ENCODE results near the gene OR1N1. TPM values are rescaled to one million over a fixed set of nuclear protein-coding genes. Genes with fewer than 3 reads are reported as not detected.

Gene OR1N1
- total and polyA plus RNA-seq, 2 of the 13 experiments (the other 11 are each of a cell fraction or from before 2014, with no cell fraction given): not detected

DNA sequence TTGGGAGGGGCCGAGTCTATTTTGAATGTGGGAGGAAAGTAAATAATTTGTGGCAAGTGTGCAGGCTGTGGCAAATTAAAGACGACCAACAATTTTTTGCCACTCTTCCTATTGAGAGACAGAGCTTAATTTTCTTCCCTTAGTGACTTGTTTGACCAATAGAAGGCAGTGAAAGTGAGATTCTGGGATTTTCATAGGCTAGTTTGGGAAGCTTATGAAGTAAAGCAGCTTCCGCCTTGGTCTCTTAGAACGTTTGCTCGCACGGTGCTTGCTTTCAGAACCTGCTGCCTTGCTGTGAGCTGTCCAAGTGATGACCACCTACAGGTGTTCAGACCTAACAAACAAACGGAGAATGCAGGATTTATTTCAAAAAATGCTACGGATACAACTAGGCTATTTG, 19.1 kb upstream of the OR1N1 start:
- no peaks in the 10 kb centered on the region for H3K79me2 ChIP-seq (ENCODE audit: insufficient read depth, low read length)
- no peak overlapping the region for H3K9ac ChIP-seq (ENCODE audit: insufficient read depth, low read depth, low read length)
- no peak overlapping the region for H3K27ac ChIP-seq (ENCODE audit: extremely low read length, insufficient read depth, low read length)
- H3K4me3 ChIP-seq (replicated peaks in 1 of 3; ENCODE audit: insufficient read depth in 1 of 3, low read depth in 2 of 3, low read length in 3 of 3): no peak overlapping the region
- H3K4me2 ChIP-seq (ENCODE audit: low read depth, low read length): no peak overlapping the region
- no peaks in the 10 kb centered on the region for H3K4me1 ChIP-seq (ENCODE audit: insufficient read depth, low read length)
- POLR2A ChIA-PET: no interaction called here
- BruUV-seq (replicated peaks): no TSS peak
- no peaks in the 10 kb centered on the region for H4K20me1 ChIP-seq (ENCODE audit: insufficient read depth, low read length)
- H3K9me3 ChIP-seq (ENCODE audit: low read length): no peaks in the 10 kb centered on the region
- CTCF ChIA-PET (ENCODE audit: low intra/inter-chr PET ratio, low total read pairs): no interaction called here
- no peaks in the 10 kb centered on the region for H3K27me3 ChIP-seq (ENCODE audit: control insufficient read depth in 1 of 2, insufficient read depth in 2 of 2, low read length in 2 of 2)
- no peak for FAIRE-seq
- in situ Hi-C loops (cut with HindIII; ENCODE audit: extremely low pct_ligation_motif_present, low pct_unique_long_range_greater_than_20kb) (no loop called here), intact Hi-C loops (cut with micrococcal nuclease; ENCODE audit: unreplicated experiment) (no loop called here)
- no peak for TF ChIP-seq ZNF382 (CRISPR knock-in tag; IDR thresholded peaks at IDR 0.05; ENCODE audit: borderline replicate concordance)
- no peak for TF ChIP-seq ZNF121 (CRISPR knock-in tag; IDR thresholded peaks at IDR 0.05)
- no peak for TF ChIP-seq ZBTB8A (CRISPR knock-in tag; IDR thresholded peaks at IDR 0.05; ENCODE audit: borderline replicate concordance, low read depth)
- no peak for TF ChIP-seq ZFAT (CRISPR knock-in tag; conservative IDR thresholded peaks at IDR 0.05)
- no peak for TF ChIP-seq SCMH1 (CRISPR knock-in tag; IDR thresholded peaks at IDR 0.05; ENCODE audit: borderline replicate concordance)
- TF ChIP-seq HIVEP1 (CRISPR knock-in tag; IDR thresholded peaks at IDR 0.05): no peak
- no peak for TF ChIP-seq SRSF1 (optimal IDR thresholded peaks at IDR 0.05; ENCODE audit: low read depth, low read length)
- TF ChIP-seq SRSF4 (IDR thresholded peaks at IDR 0.05; ENCODE audit: low read depth, low read length, poor library complexity, severe bottlenecking): no peak
- TF ChIP-seq, protein P1, sequence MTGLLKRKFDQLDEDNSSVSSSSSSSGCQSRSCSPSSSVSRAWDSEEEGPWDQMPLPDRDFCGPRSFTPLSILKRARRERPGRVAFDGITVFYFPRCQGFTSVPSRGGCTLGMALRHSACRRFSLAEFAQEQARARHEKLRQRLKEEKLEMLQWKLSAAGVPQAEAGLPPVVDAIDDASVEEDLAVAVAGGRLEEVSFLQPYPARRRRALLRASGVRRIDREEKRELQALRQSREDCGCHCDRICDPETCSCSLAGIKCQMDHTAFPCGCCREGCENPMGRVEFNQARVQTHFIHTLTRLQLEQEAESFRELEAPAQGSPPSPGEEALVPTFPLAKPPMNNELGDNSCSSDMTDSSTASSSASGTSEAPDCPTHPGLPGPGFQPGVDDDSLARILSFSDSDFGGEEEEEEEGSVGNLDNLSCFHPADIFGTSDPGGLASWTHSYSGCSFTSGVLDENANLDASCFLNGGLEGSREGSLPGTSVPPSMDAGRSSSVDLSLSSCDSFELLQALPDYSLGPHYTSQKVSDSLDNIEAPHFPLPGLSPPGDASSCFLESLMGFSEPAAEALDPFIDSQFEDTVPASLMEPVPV (CRISPR knock-in tag; IDR thresholded peaks at IDR 0.05): no peak
- H3K36me3 ChIP-seq (replicated peaks in 1 of 2; ENCODE audit: control insufficient read depth in 1 of 2, insufficient read depth in 2 of 2, low read length in 2 of 2): no peaks in the 10 kb centered on the region
- 9% methylated on average over 8 of the region's 8 CpGs for WGBS (ENCODE audit: low lambda C conversion rate)
- no peak for ATAC-seq
- DNase-seq (ENCODE audit: low spot score): no peak
- no peak overlapping the region for H2AFZ ChIP-seq (ENCODE audit: low read length)

All from HepG2 (cell line).